K562 (cell line): ENCODE results near the gene EGLN3. TPM values are rescaled to one million over a fixed set of nuclear protein-coding genes. Genes with fewer than 3 reads are reported as not detected.

ENCODE experiments used
- ATAC-seq: fragments of 200-7000 bp; cut with Tn5 transposase; 3 replicates; pipeline ENCODE4 v1.9.1; 2020; ENCODE audit warnings: moderate library complexity
- BruUV-seq: library from RNA; stranded (reverse); fragments of 400-500 nt; replicated peaks from 2 replicates; lab custom pipeline; 2021; lab: Mats Ljungman, UMichigan
- CTCF ChIA-PET: fragments of 300-600 bp; formaldehyde crosslinking; extraction: SDS; loops from one replicate; lab custom pipeline; 2021; ENCODE audit warnings: low intra/inter-chr PET ratio; lab: Yijun Ruan, JAX
- POLR2A ChIA-PET: fragments of 300-600, 350-650 bp; sonication (Branson Sonifier 250); formaldehyde crosslinking; extraction: SDS; loops from one replicate; lab custom pipeline; 2021; ENCODE audit warnings: antibody characterized with exemption, inconsistent platforms; lab: Yijun Ruan, JAX
- DNase-seq, 4 experiments: peaks; one replicate each; pipeline versions ENCODE4 v3.0.0 to v3.0.0-alpha.2; 2011 to 2018; ENCODE audit warnings: low spot score in 3 of 4, mixed read lengths in 3 of 4; ENCODE audit errors: extremely low read depth in 1 of 4
- FAIRE-seq: peaks from 2 replicates; lab custom pipeline; 2011; peaks lifted over from hg19 to GRCh38; lab: Jason Lieb, UNC
- H2AFZ ChIP-seq: 2 replicates; pipeline ENCODE4 v1.6.0; 2011; ENCODE audit warnings: low read depth, low read length, control low read depth, inconsistent platforms
- H3K27ac ChIP-seq: fragments of 200-600 bp; 3 replicates; pipeline ENCODE4 v1.8.0; 2011; ENCODE audit warnings: low read depth, mild to moderate bottlenecking, control low read depth, inconsistent platforms, low read length, moderate library complexity, mixed read lengths; ENCODE audit errors: extremely low read depth
- H3K27me3 ChIP-seq, 2 experiments: fragments of 300-600 bp in 1 of 2; 2 replicates in 1 of 2; 3 replicates in 1 of 2; pipeline versions ENCODE4 v1.6.0 to v1.8.0; 2011; ENCODE audit warnings: inconsistent platforms in 2 of 2, low read length in 2 of 2, mild to moderate bottlenecking in 1 of 2, mixed read lengths in 1 of 2, moderate library complexity in 1 of 2; ENCODE audit not compliant: control insufficient read depth in 2 of 2, insufficient read depth in 2 of 2
- H3K36me3 ChIP-seq: fragments of 300-600 bp; 3 replicates; pipeline ENCODE4 v1.8.0; 2011; ENCODE audit warnings: mild to moderate bottlenecking, low read length, inconsistent platforms; ENCODE audit not compliant: control insufficient read depth, insufficient read depth
- H3K4me1 ChIP-seq, 2 experiments: fragments of 200-600 bp in 1 of 2; replicated peaks in 1 of 2; 2 replicates in 1 of 2; 3 replicates in 1 of 2; pipeline versions ENCODE4 v1.5.1 to v1.8.0; 2011; ENCODE audit warnings: inconsistent platforms in 2 of 2, low read length in 2 of 2, mild to moderate bottlenecking in 1 of 2, mixed read lengths in 1 of 2, moderate library complexity in 1 of 2; ENCODE audit not compliant: control insufficient read depth in 2 of 2, insufficient read depth in 2 of 2
- H3K4me2 ChIP-seq: 2 replicates; pipeline ENCODE4 v1.6.1; 2011; ENCODE audit warnings: low read length, control low read depth, inconsistent platforms, mixed read lengths; ENCODE audit not compliant: insufficient read depth
- H3K4me3 ChIP-seq: fragments of 200-600 bp; sonication (generic), shearing (Covaris generic); 2 replicates; pipeline ENCODE4 v1.5.1; 2016; ENCODE audit warnings: control low read depth, inconsistent platforms
- H3K79me2 ChIP-seq: fragments of 200-600 bp; 3 replicates; pipeline ENCODE4 v1.8.0; 2011; ENCODE audit warnings: low read length, inconsistent platforms; ENCODE audit not compliant: control insufficient read depth, insufficient read depth
- H3K9ac ChIP-seq, 2 experiments: 2 replicates each; pipeline versions ENCODE4 v1.6.0 to v1.6.1; 2011; ENCODE audit warnings: low read depth in 2 of 2, low read length in 2 of 2, control low read depth in 1 of 2, inconsistent platforms in 1 of 2, mild to moderate bottlenecking in 1 of 2, mixed read lengths in 1 of 2; ENCODE audit not compliant: insufficient read depth in 1 of 2
- H3K9me1 ChIP-seq: one replicate; pipeline ENCODE4 v1.6.0; 2011; ENCODE audit warnings: inconsistent platforms, mild to moderate bottlenecking, low read length, moderate library complexity; ENCODE audit not compliant: control insufficient read depth, insufficient read depth
- H3K9me3 ChIP-seq: replicated peaks from 2 replicates; pipeline ENCODE4 v1.5.1; 2011; ENCODE audit warnings: low read depth, low read length, inconsistent platforms; ENCODE audit not compliant: control insufficient read depth, insufficient read depth
- H4K20me1 ChIP-seq: replicated peaks from 2 replicates; pipeline ENCODE4 v1.6.1; 2011; ENCODE audit warnings: low read length, inconsistent platforms, mixed read lengths; ENCODE audit not compliant: control insufficient read depth, insufficient read depth
- CCNT2 ChIP-seq: IDR thresholded peaks from 2 replicates; pipeline ENCODE4 v1.6.1; 2011; ENCODE audit warnings: borderline replicate concordance, low read depth, mild to moderate bottlenecking, moderate library complexity, mixed read lengths, low read length; ENCODE audit not compliant: insufficient read length; ENCODE audit errors: extremely low read depth
- ELF1 ChIP-seq: fragments of 200-800 bp; sonication (Bioruptor generic); IDR thresholded peaks from 2 replicates; pipeline ENCODE4 v1.6.1; 2016; ENCODE audit warnings: missing genetic modification characterization, missing compliant biosample characterization
- NFE2 ChIP-seq: IDR thresholded peaks from 2 replicates; pipeline ENCODE4 v1.6.1; 2014; ENCODE audit warnings: antibody characterized with exemption, low read depth
- TRIM25 ChIP-seq: fragments of 450-650 bp; IDR thresholded peaks from 2 replicates; pipeline ENCODE4 v1.7.0; 2016; ENCODE audit warnings: borderline replicate concordance
- USF1 ChIP-seq: sonication (generic); formaldehyde crosslinking; IDR thresholded peaks from 2 replicates; pipeline ENCODE4 v1.9.0; 2022; ENCODE audit warnings: mild to moderate bottlenecking, missing genetic modification reagents
- ZNF316 ChIP-seq: fragments of 450-650 bp; IDR thresholded peaks from 2 replicates; pipeline ENCODE4 v1.6.1; 2016
- WGBS: fragments of 100-300 bp; shearing (Covaris generic); methylation state at CpG from one replicate; pipeline ENCODE4 v1.1.6; 2016; ENCODE audit warnings: low coverage, mixed read lengths; ENCODE audit not compliant: insufficient coverage; ENCODE audit errors: missing lambda C conversion rate; 5-methylcytosine and 5-hydroxymethylcytosine counted together
- in situ Hi-C: fragments of 300-500 bp; cut with MboI; formaldehyde crosslinking; loops from 4 replicates; pipeline ENCODE4 v1.15.0; 2018; ENCODE audit warnings: inconsistent platforms, mixed read lengths
- intact Hi-C: fragments of 100-400 bp; cut with micrococcal nuclease; formaldehyde crosslinking; loops from 2 replicates; pipeline ENCODE4 v1.14.2; 2022
- polyA plus RNA-seq, 8 experiments: library from polyadenylated mRNA; depleted of rRNA in 4 of 8; stranded (reverse) in 5 of 8; unstranded in 3 of 8; fragments of >200 nt; fragmentation: Nextera tagmentation in 2 of 8; fragmentation: Illumina TruSeq in 1 of 8; extraction: Ambion mirVana in 2 of 8; extraction: Trizol in 1 of 8; gene quantifications; 2 replicates each; pipeline versions ENCODE4 v1.2.1 to v1.2.3, GENCODE V29; 2011 to 2014; ENCODE audit warnings: inconsistent platforms in 1 of 8, missing spikeins in 1 of 8
- total RNA-seq, 7 experiments: library from RNA; depleted of rRNA in 6 of 7; stranded (reverse); fragments of >200 nt in 6 of 7; fragmentation: Illumina TruSeq in 2 of 7; extraction: Trizol in 2 of 7; gene quantifications; 2 replicates each; pipeline versions ENCODE4 v1.2.1 to v1.2.3, GENCODE V29; 2011 to 2021; ENCODE audit warnings: low replicate concordance in 1 of 7

The EGLN3 gene
- total and polyA plus RNA-seq, 9 of the 15 experiments (the other 6 are each of a cell fraction or from before 2014, with no cell fraction given) = 2.5 to 87.6 (median 5.8) TPM

GRCh38 chr14:33880330-33880729 lies 70.5 kb downstream of the EGLN3 start (continued):
- TF ChIP-seq USF1 (CRISPR knock-in tag) (no peak), NFE2 (no peak), TRIM25 (no peak), ELF1 (tag) (no peak)

- Histone ChIP-seq H2AFZ (no peak overlapping the region), H3K4me2 (no peak overlapping the region), H3K27ac (no peak overlapping the region), H3K36me3 (no peaks in the 10 kb centered on the region), H3K9ac (no peak overlapping the region), H3K9me1 (no peaks in the 10 kb centered on the region), H3K4me3 (no peak overlapping the region), H3K27me3 (no peaks in the 10 kb centered on the region), H3K9me3 (peaks cover 4% of the 10 kb centered on the region; the same call in 1 of the 2 replicates), H3K4me1 (no peaks in the 10 kb centered on the region; a peak in 1 of 5 replicates), H4K20me1 (no peaks in the 10 kb centered on the region), H3K79me2 (no peaks in the 10 kb centered on the region)
- TF ChIP-seq ZNF316 (0 out of 2 replicates have a peak, but pooled peaks have one; percentile 17), CCNT2 (no peak)
- 60% methylated on average over 3 of the region's 3 CpGs for WGBS
- ATAC-seq (no peak), FAIRE-seq (no peak), DNase-seq (no peak)
- in situ Hi-C loops (no loop called here), intact Hi-C loops (no loop called here)
- BruUV-seq = no TSS peak
- ChIA-PET POLR2A (interaction anchor here (0.6 kb wide), 1 partner anchor 158 kb away, joined by 3 read pairs; no protein-coding TSS in a partner anchor), CTCF (no interaction called here)
These were observed 71.1 kb downstream of the EGLN3 start for GRCh38 chr14:33879684-33880286.
